Left renal pelvis (tissue), 4 donors: ENCODE data around the gene LRP6. TPM values are rescaled to one million over a fixed set of nuclear protein-coding genes. Genes with fewer than 3 reads are reported as not detected.
"Not testable (repeated sequence)": the region's sequence is repeated elsewhere in the genome, so short reads cannot be mapped to it uniquely, and the experiment has no call there.

ENCODE experiments used
- DNase-seq, 4 donors: peaks; one replicate each; pipeline ENCODE4 v3.0.0-alpha.2; 2013; ENCODE audit warnings: low read depth in 4 of 4, low spot score in 3 of 4
- polyA plus RNA-seq, 4 donors: library from polyadenylated mRNA; unstranded; fragments of 120-200 nt; gene quantifications; one replicate each; pipeline ENCODE4 v1.2.1, GENCODE V29; 2013; ENCODE audit not compliant: insufficient read length in 4 of 4

Gene LRP6
- polyA plus RNA-seq, 4 donors = 62.2 to 66.2 (median 65.0) TPM

- no peak for DNase-seq
These were observed 138.2 kb downstream of the LRP6 start for GRCh38 chr12:12128670-12129069.

GRCh38 chr12:12127304-12127703 lies 139.5 kb downstream of the LRP6 start:
- DNase-seq = no peak

GRCh38 chr12:12126551-12126950 lies 140.3 kb downstream of the LRP6 start:
- DNase-seq = no peak

DNA sequence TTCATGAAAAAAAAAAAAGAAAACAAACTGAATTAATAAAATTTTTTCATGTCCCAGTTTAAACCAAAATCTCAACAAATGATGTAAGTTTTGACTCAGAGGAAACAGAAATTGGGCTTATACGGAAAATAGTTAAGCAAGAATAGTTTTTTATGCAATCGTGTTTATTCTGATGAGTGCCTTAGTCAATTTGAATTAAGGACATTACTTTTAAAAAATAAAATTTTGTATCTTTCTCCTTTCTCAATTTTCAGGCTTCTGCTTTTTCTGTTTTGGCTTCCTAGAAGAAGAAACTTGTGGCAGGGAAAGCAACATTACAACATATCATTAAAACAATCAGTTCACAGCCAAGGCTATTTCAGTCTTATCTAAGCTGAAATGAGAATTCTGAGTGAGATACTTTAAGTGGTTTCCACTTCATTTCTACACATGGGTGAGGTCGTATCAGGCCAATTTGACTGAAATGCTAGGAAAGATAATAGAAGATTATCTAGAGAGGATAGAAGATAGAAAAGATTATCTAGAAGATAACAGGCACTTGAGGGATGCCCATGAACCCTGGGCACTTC lies 143.7 kb downstream of the LRP6 start:
- DNase-seq = no peak

DNA sequence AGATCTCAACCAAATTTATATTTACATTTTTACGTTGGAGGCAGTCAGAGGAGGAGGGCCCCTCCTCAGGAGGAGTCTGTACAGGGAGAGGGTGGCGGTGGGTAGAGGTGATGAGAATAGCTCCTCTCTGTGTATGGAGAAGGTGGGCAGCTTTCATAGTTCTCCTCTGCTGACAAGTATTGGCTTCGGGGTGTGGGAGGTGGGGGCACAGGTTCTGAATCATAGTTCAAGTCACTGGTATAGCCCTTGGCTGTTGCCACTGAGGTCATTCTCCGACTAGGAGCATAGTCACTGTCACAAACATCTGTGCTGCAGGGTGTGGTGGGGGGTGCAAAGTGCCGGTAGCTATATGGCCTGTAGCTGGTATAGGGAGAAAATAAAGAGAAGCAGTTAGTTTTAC lies 145.8 kb downstream of the LRP6 start:
- DNase-seq = no peak

DNA sequence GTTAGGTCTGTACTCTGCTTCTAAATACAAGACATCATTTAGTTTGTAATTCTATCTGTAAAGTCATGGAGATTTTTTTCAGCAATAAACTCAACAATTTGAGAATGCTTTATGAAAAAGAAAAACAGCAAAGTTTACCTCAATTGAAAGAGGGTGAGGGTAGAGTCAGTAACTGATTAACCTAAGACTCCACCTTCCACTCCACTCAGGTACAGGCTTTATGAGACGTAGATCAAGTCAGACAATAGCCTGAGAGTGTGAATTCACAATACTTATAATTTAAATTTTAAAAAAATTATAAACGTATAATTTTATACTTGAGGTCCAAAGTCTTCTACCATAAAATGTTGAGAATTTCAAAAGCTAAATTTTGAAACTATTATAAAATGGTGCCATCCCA lies 150.2 kb downstream of the LRP6 start:
- DNase-seq = no peak

DNA sequence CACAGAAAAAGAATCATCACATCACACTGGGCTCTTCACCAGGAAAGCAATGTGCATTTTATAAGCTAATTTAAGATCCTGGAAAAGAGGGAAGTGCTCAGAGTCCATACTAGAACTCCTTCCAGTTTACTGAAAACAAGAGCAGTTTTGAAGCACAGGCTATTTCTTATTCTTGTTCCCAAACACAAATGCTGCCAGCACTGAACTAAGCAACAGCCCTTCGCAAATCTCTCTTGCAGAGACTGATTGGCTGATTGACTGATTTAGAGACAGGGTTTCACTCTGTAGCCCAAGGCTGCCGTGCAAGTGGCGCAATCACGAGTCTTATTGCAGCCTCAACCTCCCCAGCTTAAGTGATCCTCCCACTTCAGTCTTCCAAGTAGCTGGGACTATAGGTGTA lies 151.3 kb downstream of the LRP6 start:
- no peak for DNase-seq

GRCh38 chr12:12110923-12111555 lies 155.8 kb downstream of the LRP6 start:
- DNase-seq = not testable (repeated sequence)

GRCh38 chr12:12108441-12109058 lies 158.3 kb downstream of the LRP6 start:
- no peak for DNase-seq

DNA sequence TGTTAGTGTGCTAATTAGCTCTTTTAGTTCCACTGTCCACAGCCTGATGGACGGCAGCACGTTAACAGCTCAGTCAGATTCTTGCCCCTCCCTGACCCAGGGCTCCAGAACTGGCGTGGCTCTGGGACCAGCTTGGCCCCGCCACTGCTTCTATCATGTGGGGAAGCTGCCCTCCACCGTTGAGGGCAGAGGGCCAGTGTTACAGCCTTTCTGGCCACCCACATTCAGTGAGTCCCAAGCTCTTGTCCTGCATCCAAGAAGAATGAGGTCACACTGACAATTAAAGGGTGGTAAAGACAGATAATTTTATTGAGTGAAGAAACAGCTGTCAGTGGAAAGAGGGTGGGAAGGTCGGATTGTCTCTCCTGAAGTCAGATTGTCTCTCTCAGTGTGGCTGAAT lies 159.2 kb downstream of the LRP6 start:
- DNase-seq = no peak

GRCh38 chr12:12099102-12099501 lies 167.7 kb downstream of the LRP6 start:
- DNase-seq = no peak

- DNase-seq = no peak
These were observed 168.2 kb downstream of the LRP6 start for GRCh38 chr12:12098691-12099015.

- DNase-seq = no peak
These were observed 168.8 kb downstream of the LRP6 start for GRCh38 chr12:12097891-12098690.

DNA sequence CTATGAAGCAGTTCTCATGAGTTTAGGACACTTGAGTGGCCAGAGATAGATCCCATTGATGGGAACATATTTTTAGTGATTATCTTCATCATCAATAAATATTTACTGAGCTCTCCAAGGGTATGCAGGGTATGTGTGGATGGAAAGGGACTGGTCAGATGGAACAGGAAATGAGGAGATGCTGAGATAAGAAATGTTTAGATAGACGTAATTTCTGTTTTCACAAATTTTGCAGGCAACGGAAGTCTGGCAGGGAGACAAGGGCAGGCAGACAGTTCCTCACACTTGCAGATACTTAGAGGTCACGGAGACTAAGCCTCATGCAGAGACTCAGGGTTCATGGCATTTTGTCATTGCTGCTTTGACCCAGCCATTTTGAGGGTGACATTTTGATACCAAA lies 171.8 kb downstream of the LRP6 start:
- DNase-seq = no peak

DNA sequence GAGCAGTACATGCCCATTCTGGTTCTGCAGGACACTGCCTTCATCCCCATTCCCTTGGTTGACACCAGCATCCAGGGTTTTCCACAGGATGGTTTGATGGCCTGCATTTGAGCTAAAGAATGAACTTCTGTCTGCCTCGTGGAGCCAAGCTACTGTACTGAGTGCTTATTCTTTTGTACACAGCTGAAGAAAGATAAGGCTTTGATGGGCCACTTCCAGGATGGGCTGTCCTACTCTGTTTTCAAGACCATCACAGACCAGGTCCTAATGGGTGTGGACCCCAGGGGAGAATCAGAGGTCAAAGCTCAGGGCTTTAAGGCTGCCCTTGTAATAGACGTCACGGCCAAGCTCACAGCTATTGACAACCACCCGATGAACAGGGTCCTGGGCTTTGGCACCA lies 172.4 kb downstream of the LRP6 start:
- DNase-seq = no peak

- DNase-seq = no peak
These were observed 174.7 kb downstream of the LRP6 start for GRCh38 chr12:12091977-12092663.

DNA sequence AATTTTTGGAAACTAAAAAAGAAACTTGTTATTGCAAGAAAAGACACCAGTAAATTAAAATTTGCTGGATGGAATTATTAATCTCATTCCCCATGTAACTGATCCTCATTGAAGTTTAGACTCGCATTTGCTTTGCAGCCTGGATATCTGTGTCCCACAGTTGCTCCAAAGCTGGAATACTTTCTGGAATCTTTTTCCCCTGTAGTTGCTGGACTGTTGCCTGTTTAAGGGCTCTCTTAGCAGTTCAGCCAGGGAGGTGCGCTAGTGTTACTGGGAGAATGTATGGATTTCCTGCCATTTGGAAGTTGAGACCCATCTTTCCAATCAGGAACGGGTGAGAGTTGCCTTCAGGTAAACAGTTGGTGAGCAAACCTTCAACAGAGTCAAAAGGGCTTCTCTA lies 175.8 kb downstream of the LRP6 start:
- no peak for DNase-seq

- DNase-seq = no peak
These were observed 178.1 kb downstream of the LRP6 start for GRCh38 chr12:12088761-12089160.

- DNase-seq = no peak
These were observed 178.7 kb downstream of the LRP6 start for GRCh38 chr12:12088147-12088546.

DNA sequence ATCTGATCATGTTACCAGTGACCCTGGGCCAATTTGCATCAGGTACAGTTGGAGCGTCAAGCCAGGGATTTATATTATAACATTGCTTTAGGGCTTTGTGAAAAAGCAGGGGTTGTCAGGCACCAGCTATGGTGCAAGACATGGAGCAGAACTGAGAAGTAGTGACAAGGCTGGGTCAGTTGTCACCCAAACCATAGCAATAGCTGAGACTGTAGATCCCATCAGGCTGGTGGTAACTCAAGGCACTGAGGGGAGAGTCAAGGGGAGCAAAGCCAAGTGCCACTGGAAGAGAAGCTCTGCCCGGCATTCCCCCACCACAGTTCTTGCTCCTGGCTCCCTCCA lies 179.2 kb downstream of the LRP6 start:
- no peak for DNase-seq

- DNase-seq = no peak
These were observed 179.7 kb downstream of the LRP6 start for GRCh38 chr12:12086973-12087692.
